ENCODE results near the gene TCEA2.
"Not testable (repeated sequence)": the region's sequence is repeated elsewhere in the genome, so short reads cannot be mapped to it uniquely, and the experiment has no call there.

TCEA2 gene

DNA sequence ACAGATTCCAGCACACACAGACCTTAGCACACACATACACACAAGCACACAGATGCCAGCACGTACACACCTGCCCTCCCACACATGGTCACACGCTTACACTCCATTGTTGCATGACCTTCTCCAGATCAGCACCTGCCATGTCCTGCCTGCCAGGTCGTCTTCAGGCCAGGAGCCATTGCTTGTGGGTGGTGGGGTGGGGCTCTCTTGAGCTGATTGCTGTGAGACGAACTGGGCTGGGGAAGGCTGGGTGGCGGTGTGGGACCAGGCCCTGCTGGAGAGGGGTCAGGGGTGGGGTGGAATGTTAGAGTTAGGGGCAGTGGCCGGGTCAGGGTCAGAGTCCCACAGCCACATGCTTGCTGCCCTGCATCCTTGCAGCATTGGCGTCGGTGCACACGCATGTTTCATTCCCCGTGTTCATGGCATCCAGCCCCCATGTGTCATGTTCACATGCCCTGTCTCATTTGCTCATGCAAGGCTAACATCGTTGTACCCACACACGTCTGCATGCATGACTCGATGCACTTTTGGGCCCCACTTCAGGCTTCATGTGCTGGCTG is 50.9 kb downstream of the TCEA2 start:
- Mint-ChIP-seq H3K27ac (no peak overlapping the region), H3K4me1 (peaks cover 17% of the 10 kb centered on the region), H3K36me3 (ENCODE audit: low read depth) (no peaks in the 10 kb centered on the region), H3K9me3 (no peaks in the 10 kb centered on the region), H3K27me3 (ENCODE audit: low read depth, poor library complexity) (peaks cover 6% of the 10 kb centered on the region), H3K4me3 (no peak overlapping the region)
- DNase-seq: no peak
- TF ChIP-seq CTCF (IDR thresholded peaks at IDR 0.05): no peak

DNA sequence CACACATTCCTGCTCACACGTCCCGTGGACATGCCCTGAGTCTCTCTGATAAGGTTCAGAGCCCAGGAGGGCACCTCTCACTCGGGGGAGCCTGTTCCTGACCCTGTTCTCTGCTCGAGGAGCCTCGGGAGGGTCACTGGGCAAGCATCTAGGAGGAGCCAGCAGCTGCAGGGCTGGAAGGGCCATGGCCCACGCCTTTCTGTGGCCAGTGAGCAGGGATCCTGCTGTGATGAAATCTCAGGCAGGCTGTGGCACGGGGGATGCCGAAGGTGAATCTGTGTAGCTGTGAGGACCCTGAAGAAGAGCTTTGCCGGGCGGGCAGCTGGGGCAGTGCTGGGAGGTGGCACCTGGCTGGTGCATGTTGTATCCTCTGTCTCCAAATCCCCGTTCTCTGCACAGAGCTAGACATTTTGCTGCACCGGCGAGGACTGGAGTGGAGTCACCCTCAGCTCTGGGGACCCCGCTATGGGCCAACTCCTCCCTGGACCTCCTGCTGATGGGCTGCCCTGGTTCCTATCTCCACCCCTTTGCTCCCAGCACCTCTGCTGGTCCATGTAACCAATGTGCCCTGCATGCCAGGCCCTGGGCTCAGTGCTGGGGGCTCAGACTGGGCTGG is 51.5 kb downstream of the TCEA2 start:
- DNase-seq: no peak
- Mint-ChIP-seq H3K9me3 (no peaks in the 10 kb centered on the region), H3K27me3 (ENCODE audit: low read depth, poor library complexity) (peaks cover 8% of the 10 kb centered on the region), H3K27ac (no peak overlapping the region), H3K36me3 (ENCODE audit: low read depth) (no peaks in the 10 kb centered on the region), H3K4me3 (no peak overlapping the region), H3K4me1 (peaks cover 16% of the 10 kb centered on the region)
- TF ChIP-seq CTCF (IDR thresholded peaks at IDR 0.05): no peak

DNA sequence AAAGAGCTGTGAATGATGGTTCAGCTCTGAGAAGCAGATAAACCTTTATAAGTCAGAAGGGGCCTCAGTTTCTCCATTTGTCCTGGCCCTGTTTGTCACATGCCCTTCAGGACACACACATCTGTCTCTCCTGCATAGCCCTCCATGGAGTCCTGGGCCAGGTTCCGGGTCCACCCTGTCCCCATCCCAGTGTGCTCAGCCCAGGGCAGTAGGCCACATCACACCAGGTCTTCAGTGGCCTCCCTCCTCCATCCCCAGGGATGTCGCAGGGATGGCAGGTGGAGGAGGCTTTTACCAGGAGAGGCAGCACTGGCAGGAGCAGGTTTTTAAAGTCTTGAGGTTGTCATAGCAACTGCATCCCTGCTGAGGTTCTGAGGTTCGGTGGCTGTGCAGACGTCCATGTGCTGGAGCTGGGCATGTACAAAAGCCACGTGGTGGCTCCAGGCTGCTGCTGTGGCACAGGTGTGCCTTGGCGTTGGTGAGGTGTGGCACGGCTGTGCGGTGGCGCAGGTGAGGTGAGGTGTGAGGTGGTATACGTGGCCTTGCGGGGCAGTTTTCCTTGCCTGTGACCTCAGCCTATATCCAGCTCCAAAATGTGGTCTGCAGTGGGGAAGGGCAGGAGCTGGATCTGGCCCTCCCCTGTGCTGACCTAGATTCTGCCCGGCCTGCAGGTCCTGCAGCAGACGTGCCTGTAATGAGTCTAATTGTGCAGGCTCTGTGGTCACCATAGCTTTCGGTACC is 52.3 kb downstream of the TCEA2 start:
- peaks cover 8% of the 10 kb centered on the region for H3K27me3 Mint-ChIP-seq (ENCODE audit: low read depth, poor library complexity)
- H3K4me1 Mint-ChIP-seq: peaks cover 21% of the 10 kb centered on the region
- no peak for DNase-seq
- H3K4me3 Mint-ChIP-seq: no peak overlapping the region
- no peaks in the 10 kb centered on the region for H3K9me3 Mint-ChIP-seq
- no peak overlapping the region for H3K27ac Mint-ChIP-seq
- no peaks in the 10 kb centered on the region for H3K36me3 Mint-ChIP-seq (ENCODE audit: low read depth)
- no peak for TF ChIP-seq CTCF (IDR thresholded peaks at IDR 0.05)

- Mint-ChIP-seq H3K27ac (no peak overlapping the region), H3K4me1 (peaks cover 22% of the 10 kb centered on the region), H3K36me3 (ENCODE audit: low read depth) (no peaks in the 10 kb centered on the region), H3K4me3 (no peak overlapping the region), H3K27me3 (ENCODE audit: low read depth, poor library complexity) (peaks cover 15% of the 10 kb centered on the region), H3K9me3 (no peaks in the 10 kb centered on the region)
- no peak for DNase-seq
- TF ChIP-seq CTCF (IDR thresholded peaks at IDR 0.05): no peak
Measured at GRCh38 chr20:64116016-64116415, 53.0 kb downstream of the TCEA2 start.

GRCh38 chr20:64116541-64117431 is 53.8 kb downstream of the TCEA2 start:
- H3K27ac Mint-ChIP-seq: no peak overlapping the region
- no peak for DNase-seq
- TF ChIP-seq CTCF (IDR thresholded peaks at IDR 0.05): no peak
- H3K9me3 Mint-ChIP-seq: no peaks in the 10 kb centered on the region
- H3K27me3 Mint-ChIP-seq (ENCODE audit: low read depth, poor library complexity): peaks cover 22% of the 10 kb centered on the region
- no peak overlapping the region for H3K4me3 Mint-ChIP-seq
- H3K36me3 Mint-ChIP-seq (ENCODE audit: low read depth): no peaks in the 10 kb centered on the region
- H3K4me1 Mint-ChIP-seq: peaks cover 16% of the 10 kb centered on the region

- not testable (repeated sequence) for H3K36me3 Mint-ChIP-seq (ENCODE audit: low read depth); H3K4me3 Mint-ChIP-seq; H3K27ac Mint-ChIP-seq; H3K9me3 Mint-ChIP-seq; H3K4me1 Mint-ChIP-seq; DNase-seq
- H3K27me3 Mint-ChIP-seq (ENCODE audit: low read depth, poor library complexity): peaks cover 29% of the 10 kb centered on the region
Measured at GRCh38 chr20:64117432-64117777, 54.4 kb downstream of the TCEA2 start.

Measured in nephron progenitor cell (in vitro differentiated cells).